Measurements from ENCODE around the gene SLC48A1.

DNA sequence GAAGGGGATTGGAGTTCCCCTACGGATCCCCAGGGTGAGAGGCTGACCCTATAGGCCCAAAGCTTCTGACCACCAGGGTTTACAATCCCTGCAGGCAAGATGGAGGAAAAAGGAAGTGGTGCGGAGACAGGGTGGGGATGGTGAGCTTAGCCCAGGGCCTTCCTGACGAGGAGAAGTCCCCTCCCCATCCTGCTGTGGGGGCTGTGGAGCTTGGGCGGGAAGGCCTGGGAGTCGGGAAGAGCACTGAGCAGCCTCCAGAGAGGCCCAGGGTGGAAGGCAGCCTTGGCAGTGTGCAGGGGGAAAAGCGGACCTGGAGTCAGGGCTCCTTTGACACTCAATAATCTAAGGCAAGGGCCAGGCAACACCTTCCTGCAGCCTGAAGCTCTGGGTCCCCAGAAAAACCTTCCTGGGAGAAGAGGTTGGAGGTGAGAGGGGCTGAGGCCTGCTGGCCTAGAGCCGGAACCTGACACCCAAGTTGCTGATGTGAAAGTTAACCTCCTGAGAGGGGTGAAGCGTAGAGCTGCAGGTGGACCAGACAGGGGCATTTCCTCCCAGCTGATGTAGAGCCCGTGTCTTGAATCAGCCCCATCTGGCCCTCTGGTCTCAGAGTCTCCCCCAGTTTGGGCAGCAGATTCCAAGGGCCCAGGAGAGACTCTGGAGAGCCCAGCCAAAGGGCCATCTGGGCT, 40.6 kb downstream of the SLC48A1 start:
- no peak for TF ChIP-seq PAX5 (IDR thresholded peaks at IDR 0.05; ENCODE audit: borderline replicate concordance, low read depth, low read length)
- TF ChIP-seq ZBTB11 (CRISPR knock-in tag; IDR thresholded peaks at IDR 0.05), result no peak
- no peak for TF ChIP-seq EP300 (IDR thresholded peaks at IDR 0.05; ENCODE audit: borderline replicate concordance in 1 of 2, control insufficient read depth in 1 of 2, low read depth in 2 of 2, low read length in 2 of 2)
- peak; percentile 18; the same call in 1 of the 2 replicates for TF ChIP-seq YY1 (IDR thresholded peaks at IDR 0.05; ENCODE audit: low read depth, low read length)
- TF ChIP-seq RAD51 (IDR thresholded peaks at IDR 0.05), result no peak
- TF ChIP-seq POLR2AphosphoS5 (IDR thresholded peaks at IDR 0.05; ENCODE audit: low read length), result no peak; the same call in 1 of the 2 replicates
- TF ChIP-seq POLR2A (IDR thresholded peaks at IDR 0.05; ENCODE audit: low read depth, low read length), result no peak
- TF ChIP-seq, protein P1, sequence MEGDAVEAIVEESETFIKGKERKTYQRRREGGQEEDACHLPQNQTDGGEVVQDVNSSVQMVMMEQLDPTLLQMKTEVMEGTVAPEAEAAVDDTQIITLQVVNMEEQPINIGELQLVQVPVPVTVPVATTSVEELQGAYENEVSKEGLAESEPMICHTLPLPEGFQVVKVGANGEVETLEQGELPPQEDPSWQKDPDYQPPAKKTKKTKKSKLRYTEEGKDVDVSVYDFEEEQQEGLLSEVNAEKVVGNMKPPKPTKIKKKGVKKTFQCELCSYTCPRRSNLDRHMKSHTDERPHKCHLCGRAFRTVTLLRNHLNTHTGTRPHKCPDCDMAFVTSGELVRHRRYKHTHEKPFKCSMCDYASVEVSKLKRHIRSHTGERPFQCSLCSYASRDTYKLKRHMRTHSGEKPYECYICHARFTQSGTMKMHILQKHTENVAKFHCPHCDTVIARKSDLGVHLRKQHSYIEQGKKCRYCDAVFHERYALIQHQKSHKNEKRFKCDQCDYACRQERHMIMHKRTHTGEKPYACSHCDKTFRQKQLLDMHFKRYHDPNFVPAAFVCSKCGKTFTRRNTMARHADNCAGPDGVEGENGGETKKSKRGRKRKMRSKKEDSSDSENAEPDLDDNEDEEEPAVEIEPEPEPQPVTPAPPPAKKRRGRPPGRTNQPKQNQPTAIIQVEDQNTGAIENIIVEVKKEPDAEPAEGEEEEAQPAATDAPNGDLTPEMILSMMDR (IDR thresholded peaks at IDR 0.05 in 2 of 3, conservative IDR thresholded peaks at IDR 0.05 in 1 of 3; ENCODE audit: control insufficient read depth in 2 of 3, extremely low read depth in 1 of 3, insufficient read depth in 1 of 3, low read depth in 3 of 3, low read length in 3 of 3), result no peak
- TF ChIP-seq CREM (IDR thresholded peaks at IDR 0.05; ENCODE audit: low read depth), result no peak; the same call in 1 of the 2 replicates
- no peak for TF ChIP-seq NFXL1 (IDR thresholded peaks at IDR 0.05; ENCODE audit: borderline replicate concordance)
- no peak for TF ChIP-seq ATF3 (IDR thresholded peaks at IDR 0.05; ENCODE audit: borderline replicate concordance, extremely low read depth, low read depth, low read length)
- TF ChIP-seq KDM1A (IDR thresholded peaks at IDR 0.05; ENCODE audit: borderline replicate concordance), result no peak
- no peak for TF ChIP-seq HDAC2 (IDR thresholded peaks at IDR 0.05)
- no peak for TF ChIP-seq ESRRA (IDR thresholded peaks at IDR 0.05; ENCODE audit: low read length)
